Epidermal melanocyte (primary cell): ENCODE results near the gene EDEM3.
"Not testable (repeated sequence)": the region's sequence is repeated elsewhere in the genome, so short reads cannot be mapped to it uniquely, and the experiment has no call there.

Experiments
- DNase-seq: peaks from one replicate; pipeline ENCODE4 v3.0.0; 2011; ENCODE audit warnings: low spot score; ENCODE audit not compliant: insufficient read length

EDEM3 gene

GRCh38 chr1:184743062-184743756 lies 11.4 kb downstream of the EDEM3 start:
- DNase-seq, result no peak

GRCh38 chr1:184740344-184740743 lies 14.3 kb downstream of the EDEM3 start:
- DNase-seq, result no peak

GRCh38 chr1:184739796-184740195 lies 14.9 kb downstream of the EDEM3 start:
- DNase-seq, result no peak

- no peak for DNase-seq
Measured at GRCh38 chr1:184739070-184739469, 15.6 kb downstream of the EDEM3 start.

- no peak for DNase-seq
Measured at GRCh38 chr1:184734980-184735379, 19.7 kb downstream of the EDEM3 start.

GRCh38 chr1:184724843-184725242 lies 29.8 kb downstream of the EDEM3 start:
- DNase-seq, result no peak

- DNase-seq, result no peak
Measured at GRCh38 chr1:184716158-184716557, 38.5 kb downstream of the EDEM3 start.

GRCh38 chr1:184709418-184709817 lies 45.2 kb downstream of the EDEM3 start:
- no peak for DNase-seq

GRCh38 chr1:184708084-184708676 lies 46.5 kb downstream of the EDEM3 start:
- no peak for DNase-seq

- DNase-seq, result no peak
Measured at GRCh38 chr1:184705271-184705670, 49.4 kb downstream of the EDEM3 start.

GRCh38 chr1:184701816-184702215 lies 52.8 kb downstream of the EDEM3 start:
- DNase-seq, result no peak

- no peak for DNase-seq
Measured at GRCh38 chr1:184698969-184699368, 55.7 kb downstream of the EDEM3 start.

GRCh38 chr1:184698016-184698415 lies 56.6 kb downstream of the EDEM3 start:
- no peak for DNase-seq

GRCh38 chr1:184696403-184696802 lies 58.3 kb downstream of the EDEM3 start:
- DNase-seq, result no peak

GRCh38 chr1:184695023-184695422 lies 59.6 kb downstream of the EDEM3 start:
- DNase-seq, result no peak

GRCh38 chr1:184693011-184693410 lies 61.6 kb downstream of the EDEM3 start:
- DNase-seq, result no peak

- no peak for DNase-seq
Measured at GRCh38 chr1:184691719-184692324, 62.8 kb downstream of the EDEM3 start.

GRCh38 chr1:184686540-184686939 lies 68.1 kb downstream of the EDEM3 start:
- DNase-seq, result no peak

GRCh38 chr1:184685116-184685515 lies 69.5 kb downstream of the EDEM3 start:
- no peak for DNase-seq

- no peak for DNase-seq
Measured at GRCh38 chr1:184684285-184685074, 70.2 kb downstream of the EDEM3 start.

- DNase-seq, result no peak
Measured at GRCh38 chr1:184682956-184683355, 71.7 kb downstream of the EDEM3 start.

GRCh38 chr1:184680611-184681225 lies 73.9 kb downstream of the EDEM3 start:
- not testable (repeated sequence) for DNase-seq
